HG03521 (cell line): ENCODE results near the gene VAT1L.
"Not testable (repeated sequence)": the region's sequence is repeated elsewhere in the genome, so short reads cannot be mapped to it uniquely, and the experiment has no call there.

ENCODE experiments used
- ATAC-seq: cut with Tn5 transposase; IDR thresholded peaks from one replicate; pipeline ENCODE4 v1.9.1; 2021; ENCODE audit warnings: mild to moderate bottlenecking, moderate library complexity; ENCODE audit not compliant: unreplicated experiment

VAT1L gene

DNA sequence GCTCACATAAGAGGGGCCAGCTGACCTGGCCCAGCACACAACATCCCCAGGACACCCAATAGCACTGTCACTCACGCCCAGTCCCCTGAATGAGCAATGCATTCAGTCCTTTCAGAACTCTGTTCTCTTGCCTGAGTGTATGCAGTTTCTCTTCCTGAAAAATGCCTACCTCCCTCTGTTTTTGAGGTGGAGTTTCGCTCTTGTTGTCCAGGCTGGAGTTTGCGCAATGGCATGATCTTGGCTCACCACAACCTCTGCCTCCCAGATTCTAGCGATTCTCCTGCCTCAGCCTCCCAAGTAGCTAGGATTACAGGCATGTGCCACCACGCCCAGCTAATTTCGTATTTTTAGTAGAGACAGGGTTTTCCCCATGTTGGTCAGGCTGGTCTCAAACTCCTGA is 159.2 kb downstream of the VAT1L start:
- not testable (repeated sequence) for ATAC-seq

DNA sequence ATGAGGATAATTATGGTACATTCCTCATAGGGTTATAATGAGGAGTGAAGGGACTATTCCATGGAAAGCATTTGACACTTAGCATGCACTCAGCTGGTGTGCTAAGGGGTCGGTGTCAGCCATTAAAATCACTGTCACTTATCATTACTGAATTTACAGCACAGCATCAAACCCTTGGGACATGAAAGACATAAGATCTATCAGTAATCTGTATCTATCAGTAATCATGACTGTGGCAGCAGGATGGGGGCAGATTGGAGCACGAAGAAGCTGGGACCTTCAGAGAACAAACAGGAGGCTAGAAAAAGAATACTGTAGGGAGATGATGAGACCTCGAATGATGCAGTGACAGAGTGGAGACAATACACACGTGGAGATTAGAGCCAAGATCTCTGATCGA is 160.5 kb downstream of the VAT1L start:
- no peak for ATAC-seq

DNA sequence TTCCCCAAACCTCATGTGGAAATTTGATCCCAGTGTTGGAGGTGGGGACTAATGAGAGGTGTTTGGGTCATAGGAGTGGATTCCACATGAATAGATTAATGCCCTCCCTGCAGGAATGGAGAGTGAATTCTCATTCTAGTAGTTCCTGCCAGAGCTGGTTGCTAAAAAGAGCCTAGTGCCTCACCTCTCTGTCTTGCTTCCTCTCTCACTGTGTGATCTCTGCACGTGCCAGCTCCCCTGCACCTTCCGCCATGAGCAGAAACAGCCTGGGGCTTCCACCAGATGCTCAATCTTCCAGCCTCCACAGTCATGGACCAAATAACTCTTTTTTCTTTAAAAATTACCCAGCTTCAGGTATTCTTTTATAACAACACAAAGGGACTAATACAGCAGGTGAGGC is 161.1 kb downstream of the VAT1L start:
- ATAC-seq: no peak

DNA sequence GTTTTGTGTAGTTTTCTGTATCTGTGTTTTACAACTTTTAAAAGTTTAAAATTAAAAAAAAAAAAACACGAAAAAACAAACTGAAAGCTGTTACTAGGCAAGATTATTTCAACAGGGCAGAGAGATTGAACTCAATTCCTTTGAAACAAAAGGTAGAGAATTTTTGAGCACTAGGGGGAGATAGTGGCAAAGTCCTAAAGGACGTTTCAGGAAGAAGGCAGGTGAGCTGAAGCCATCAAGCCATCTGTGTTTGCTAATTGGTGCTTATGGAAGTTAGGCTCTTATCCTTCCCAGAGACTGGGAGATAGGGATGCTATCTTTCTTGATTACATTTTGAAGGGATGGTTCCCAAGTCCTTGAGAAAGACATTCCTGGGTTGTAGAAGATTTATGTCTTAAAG is 163.4 kb downstream of the VAT1L start:
- peak; percentile 52 for ATAC-seq

DNA sequence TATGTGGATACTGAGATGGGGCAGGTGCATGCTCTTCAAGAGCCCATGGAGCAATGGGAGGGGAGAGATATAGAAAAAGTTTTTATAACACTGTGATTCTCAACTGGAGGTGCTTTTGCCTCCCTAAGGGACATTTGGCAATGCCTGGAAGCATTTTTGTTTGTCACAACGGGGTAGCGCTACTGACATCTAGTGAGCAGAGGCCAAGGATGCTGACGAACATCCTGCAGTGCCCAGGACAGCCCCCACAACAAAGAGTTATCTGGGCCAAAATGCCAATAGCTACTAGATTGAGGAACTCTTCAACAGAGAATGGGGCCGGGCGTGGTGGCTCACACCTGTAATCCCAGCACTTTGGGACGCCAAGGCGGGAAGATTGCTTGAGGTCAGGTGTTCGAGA is 166.8 kb downstream of the VAT1L start:
- ATAC-seq: no peak

DNA sequence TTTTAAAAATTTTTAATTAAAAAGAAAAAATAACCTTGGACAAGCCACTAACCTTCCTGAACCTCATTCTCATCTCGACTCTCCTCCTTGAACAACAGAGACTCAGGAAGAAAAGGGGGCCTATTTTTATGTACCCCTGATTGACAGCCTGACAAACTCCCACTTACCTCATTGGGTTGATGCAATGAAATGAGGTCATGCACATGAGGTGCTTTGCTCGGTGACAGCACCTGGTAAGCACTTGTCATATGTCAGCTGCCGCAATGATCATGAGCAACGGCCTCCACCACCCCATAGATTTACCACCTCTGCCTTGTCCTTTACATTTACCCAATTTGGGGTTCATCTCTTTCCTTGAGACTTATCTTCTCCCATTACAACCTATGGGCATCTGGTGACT is 167.9 kb downstream of the VAT1L start:
- no peak for ATAC-seq

DNA sequence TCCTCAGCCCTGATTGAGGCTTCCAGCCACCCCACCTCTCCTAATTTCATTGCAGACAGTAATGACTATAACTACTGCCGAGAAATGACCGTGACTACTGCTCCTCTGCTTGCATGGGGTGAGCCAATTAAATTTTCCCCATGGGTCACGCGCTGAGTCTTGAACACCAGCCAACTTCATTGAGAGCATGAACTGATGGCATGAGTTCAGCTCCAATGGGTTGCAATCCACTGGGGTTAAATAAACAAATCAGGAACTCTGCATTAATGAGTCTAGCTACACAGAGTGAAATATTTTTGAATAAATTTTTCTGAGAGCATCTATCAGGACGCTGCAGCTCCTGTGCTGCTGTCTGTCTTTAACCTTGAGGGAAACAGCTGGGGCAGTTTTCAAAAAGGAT is 172.4 kb downstream of the VAT1L start:
- ATAC-seq: no peak

DNA sequence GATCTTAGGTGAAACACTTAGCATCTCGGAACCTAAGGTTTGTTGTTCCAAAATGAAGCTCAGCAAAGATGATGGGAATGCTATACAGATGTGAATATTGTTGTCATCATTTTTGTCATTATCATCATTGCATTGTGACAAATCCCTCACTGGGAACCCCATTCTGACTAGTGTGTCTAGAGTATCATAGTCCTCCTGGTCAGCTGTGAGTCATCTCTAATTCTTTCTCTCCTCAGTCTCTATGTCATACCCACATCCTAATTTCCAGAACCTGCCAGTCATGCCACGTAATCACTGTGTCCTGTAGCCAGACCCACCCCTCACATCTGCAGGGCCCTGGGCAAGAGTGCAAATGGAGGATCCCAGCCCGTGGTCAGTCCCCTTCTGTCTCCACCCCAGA is 173.4 kb downstream of the VAT1L start:
- ATAC-seq: no peak

DNA sequence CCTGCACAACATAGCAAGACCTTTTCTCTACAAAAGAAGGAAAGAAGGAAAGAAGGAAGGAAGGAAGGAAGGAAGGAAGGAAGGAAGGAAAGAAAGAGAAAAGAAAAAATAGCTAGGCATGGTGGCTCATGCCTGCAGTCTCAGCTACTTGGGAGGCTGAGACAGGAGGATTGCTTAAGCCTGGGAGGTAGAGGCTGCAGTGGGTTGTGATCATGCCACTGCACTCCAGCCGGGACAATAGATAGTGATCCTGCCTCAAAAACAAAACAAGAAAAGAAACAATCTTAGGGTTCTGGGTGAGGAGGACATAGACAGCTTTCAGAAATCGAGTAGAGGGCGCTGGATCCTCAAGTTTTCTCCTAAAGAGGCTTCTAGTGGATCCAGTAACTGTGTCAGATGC is 174.3 kb downstream of the VAT1L start:
- ATAC-seq: no peak

DNA sequence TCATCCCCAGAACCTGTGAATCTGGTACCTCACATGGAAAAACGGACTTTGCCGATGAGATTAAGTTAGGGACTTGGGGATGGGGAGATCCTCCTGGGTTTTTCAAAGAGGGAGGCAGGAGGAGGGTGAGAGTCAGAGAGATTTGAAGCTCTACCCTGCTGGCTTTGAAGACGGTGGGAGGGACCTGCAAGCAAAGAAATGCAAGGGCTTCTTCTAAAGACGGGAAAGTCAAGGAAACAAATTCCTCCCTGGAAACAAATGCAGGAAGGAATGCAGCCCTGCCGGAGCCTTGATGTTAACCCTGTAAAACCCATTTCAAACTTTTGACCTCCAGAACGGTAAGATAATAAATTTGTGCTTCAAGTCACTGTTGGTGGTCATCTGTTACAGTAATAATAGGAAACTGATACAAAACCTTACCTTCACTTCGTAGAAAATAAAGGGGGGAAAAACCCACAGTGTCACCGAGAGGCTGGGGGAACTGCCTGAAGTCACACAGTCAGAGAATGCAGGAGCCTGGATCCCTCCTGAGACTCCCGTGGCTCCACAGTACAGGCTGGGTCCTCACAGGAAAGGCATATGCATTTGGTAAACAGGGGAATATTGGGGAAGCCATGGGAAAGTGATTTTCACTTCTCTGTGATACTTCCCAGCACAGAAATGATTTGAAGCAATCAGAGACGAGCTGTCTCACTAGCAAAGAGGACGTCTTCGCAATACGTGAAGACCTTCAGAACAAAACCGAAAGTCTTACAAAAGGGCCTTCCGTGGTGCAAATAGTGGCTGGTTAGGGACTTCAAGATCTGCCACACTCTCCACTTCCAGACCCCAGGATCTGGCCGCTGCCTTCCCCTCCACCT is 175.1 kb downstream of the VAT1L start:
- no peak for ATAC-seq

DNA sequence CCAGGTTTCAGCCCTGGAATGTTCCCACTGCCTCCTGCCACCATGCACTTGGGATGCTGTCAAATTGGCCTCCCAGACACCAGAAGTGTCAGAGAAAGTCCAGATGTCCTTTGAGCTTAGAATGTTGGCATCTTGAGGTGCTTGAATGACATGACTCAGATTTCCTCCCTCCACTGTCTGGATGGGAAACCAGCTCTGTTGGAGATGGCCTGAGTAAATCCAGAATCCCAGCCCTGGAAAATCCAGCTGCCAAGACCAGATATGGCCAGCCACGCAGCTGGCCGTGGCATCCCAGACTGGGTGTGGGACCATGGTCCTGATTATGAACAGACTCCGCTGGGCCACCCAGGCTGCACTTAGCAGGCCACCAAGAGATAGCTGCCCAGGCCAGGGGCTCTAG is 177.0 kb downstream of the VAT1L start:
- ATAC-seq: no peak

DNA sequence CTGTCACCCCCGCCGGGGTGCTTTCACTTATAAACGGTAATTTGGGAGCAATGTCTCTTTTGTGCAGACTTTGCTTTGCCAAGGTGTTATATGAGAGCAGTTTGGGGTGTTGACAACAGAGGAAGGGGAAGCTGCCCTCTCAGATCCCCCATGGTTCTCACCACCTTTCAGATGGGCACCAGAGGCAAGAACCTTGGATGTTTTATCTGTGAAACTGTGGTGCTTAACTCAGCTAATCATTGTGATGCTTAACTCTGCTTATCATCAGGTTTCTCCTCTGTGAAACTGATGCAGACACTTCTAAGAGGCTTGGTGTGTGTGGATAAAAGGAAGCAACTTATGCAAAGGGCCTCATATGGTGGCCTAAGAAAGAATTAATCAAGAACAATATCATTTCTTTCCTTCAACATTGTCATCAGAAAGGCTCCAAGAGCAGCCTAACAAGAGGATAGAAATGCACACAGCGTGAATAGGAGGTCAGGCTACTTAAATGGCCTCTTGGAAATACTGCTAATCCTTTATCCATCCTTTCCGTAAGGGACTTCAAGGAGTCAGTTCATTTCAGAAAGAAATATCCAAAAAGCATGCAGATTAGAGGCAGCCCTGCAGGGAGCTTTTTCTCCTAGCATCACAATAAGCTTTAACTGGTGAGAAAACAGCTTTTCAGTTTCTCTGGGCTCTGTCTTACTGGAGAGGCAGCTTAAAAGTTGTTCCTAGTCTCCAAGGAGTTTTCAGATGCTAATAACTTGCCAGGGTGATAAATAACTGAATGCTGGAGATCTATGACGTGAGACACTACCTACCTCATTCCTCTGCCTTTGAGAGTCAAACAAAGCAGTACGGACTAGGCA is 178.9 kb downstream of the VAT1L start:
- no peak for ATAC-seq

DNA sequence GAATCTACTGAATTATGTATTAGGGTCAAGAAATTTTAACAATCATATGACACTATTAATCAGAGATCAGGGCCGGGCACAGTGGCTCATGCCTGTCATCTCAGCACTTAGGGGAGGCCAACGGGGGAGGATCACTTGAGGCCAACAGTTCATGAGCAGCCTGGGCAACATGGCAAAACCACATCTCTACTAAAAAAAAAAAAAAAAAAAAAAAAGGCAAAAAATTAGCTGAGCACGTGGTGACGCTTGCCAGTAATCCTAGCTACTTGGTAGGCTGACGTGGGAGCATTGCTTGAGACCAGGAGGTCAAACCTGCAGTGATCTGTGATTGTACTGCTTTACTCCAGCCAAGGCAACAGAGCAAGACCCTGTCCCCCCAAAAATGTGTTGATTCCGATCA is 181.5 kb downstream of the VAT1L start:
- no peak for ATAC-seq

DNA sequence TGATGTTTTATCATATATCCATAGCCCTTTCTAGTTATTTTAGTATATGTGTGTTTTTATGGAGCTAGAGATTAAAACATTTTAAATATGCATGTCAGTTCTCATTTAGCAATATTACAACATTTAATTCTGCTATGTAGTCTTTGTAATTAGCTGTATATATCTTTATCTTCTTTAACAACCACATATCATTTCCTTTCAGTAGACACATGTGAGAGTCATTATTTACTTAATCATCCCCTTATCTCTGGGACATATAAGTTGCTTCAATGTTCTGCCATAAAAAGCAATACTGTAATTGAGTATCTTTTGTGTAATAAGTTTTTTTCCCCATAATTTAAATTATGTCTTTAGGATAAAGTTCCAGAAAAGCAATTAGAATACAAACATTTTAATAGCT is 182.0 kb downstream of the VAT1L start:
- no peak for ATAC-seq

DNA sequence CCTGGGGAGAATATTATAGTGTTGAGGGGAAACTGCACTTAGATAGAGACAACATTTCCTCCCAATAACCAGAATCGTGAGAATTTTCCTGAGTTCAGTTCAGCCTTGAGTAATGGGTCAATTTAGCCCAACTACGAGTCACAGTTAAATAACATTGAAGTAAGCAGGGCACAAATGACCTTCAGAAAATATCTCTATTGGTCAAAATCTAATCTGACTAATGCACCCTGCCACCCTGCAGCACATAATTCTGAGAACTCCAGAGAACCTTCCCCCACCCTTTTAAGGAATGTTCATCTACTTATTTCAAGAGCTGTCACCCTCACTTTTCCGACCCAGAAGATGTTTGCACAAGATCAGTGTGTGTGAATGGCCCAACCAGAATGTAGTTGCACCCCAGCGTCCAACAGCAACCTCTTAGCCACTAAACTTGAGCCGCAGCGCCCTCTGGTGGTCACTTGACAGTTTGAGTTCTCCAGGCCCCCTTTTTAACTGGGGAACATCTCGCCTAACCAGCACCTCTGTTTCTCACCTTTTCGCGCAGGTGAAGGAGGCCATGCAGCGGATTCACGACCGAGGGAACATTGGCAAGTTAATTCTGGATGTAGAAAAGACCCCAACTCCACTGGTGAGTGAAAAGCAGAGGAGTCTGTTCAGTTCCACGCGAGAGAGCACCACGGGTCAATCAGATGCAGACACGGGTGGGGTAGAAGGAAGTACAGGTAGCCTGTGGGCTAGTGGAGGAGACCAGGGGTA is 183.1 kb downstream of the VAT1L start:
- peak; percentile 52 for ATAC-seq

DNA sequence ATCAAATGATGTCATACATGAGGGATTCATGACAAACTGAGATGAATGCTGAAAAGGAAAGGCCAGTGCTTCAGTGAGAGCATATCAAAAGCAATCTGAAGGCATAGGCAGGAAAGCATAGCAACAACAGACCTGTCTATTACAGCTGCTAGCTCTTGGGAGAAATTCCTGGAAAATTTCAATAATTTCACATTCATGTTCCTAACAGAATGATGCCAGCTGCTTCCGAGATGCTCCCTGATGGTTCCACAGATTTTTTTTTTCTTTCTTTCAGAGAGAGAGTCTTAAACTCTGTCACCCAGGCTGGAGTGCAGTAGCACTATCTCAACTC is 183.7 kb downstream of the VAT1L start:
- ATAC-seq: no peak

DNA sequence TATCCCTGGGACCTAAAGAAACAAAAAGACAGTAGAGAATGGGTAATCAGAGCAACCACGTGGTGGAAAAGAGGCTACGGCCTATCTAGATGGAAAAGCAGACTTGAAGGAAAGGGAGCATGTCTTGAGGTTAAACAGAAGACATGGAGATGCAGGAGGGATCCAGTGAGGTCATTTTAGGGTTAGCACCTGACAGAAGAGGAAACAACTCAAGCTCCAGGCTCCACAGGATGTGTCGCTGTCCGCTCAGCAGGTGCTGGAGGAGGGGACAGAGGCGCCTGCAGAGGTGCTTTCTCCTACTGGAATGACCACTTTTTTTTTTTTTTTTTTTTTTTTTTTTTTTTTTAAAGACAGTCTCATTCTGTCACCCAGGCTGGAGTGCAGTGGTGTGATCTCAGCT is 186.5 kb downstream of the VAT1L start:
- ATAC-seq: no peak

DNA sequence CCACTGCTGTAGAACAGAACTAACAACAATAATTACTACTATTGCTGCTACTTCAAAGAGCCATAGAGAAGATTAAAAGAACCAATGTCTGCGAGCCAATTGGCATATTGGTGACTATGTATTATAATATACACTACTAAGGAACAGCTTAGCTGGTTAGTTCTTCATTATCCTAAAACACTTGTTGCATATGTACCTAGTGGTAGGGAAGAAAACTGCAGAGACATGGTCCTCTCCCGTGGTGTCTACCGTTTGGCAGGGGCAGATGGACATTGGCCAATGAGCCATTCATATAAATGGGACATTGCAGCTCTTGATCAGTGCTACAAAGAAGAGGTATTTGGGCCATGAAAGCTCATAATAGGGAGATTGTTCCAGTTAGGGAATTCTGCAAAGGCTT is 187.6 kb downstream of the VAT1L start:
- ATAC-seq: no peak

DNA sequence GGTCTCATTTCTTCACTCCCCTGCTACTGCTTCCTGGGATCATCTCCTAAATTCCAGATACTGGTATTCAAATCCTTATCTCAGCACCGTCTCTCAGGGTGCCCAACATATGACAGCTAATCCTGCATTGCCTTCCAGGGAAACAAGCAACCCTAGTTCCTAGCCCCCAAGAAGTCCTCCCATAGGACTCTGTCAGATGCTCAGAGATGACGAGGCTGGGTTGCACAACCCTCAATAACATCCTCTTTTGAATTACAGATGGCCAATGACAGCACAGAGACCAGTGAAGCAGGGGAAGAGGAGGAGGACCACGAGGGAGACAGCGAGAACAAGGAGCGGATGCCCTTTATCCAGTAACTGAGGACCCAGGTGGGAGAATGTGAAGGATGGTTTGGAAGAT is 189.0 kb downstream of the VAT1L start:
- ATAC-seq: no peak

DNA sequence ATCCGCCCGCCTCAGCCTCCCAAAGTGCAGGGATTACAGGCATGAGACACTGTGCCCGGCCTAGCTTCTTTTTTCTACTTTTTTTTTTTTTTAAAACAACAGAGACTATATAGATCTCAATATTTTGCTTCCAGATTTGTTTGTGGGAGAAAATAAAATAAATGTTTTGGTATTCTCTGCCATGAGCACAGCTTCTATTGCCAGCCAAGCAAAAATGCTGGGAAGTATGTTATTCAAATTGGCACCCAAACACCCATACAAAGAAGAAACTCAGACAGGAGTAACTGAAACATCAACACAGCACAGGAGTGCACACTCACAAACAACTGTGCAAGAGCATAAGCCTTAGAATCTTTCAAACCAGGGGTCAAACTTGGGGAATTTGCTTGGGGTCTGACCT is 196.7 kb downstream of the VAT1L start:
- no peak for ATAC-seq

DNA sequence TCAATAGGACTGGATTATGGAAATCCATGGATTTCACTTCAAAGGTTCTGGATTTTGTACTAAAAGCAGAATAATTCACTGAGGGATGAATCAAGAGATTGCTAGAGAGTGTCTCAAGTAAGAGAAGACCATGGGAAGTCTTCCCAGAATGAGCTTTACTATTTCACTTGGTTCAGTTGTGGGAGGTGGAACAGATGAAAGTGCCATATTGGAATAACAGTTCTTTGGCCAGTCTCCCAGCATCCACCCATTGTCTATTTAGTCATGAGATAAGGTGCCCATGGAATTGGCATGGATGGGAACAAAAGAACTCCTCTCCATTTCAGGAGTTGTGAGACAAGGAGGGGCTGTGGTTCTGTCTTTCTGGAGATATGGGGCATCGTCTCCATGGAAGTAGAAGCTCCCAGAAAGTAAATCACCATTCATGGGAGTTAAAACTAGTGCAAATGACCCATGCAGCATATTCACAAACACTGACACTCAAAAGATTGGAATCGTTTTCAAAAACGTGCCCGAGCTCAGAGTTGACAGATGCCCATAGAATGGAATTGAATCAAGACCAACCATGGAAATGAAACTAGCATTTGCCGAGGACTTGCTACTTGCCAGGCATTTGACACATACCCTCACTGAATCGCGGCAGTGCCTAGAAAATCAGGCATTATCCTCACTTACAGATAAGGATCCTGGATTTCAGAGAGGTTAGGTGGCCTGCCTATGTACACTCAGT is 197.8 kb downstream of the VAT1L start:
- ATAC-seq: no peak
